Psoas muscle (tissue), 8 donors: ENCODE results near the gene PLCD3. TPM values are rescaled to one million over a fixed set of nuclear protein-coding genes. Genes with fewer than 3 reads are reported as not detected.
A peak's percentile ranks its signal among the peaks of the same experiment; 100 is the strongest.

Experiments used
- ATAC-seq, 4 donors: fragments of 200-7000 bp; cut with Tn5 transposase; one replicate each; pipeline ENCODE4 v1.9.1; 2020; ENCODE audit warnings: moderate library complexity in 3 of 4, mild to moderate bottlenecking in 2 of 4
- DNase-seq, 2 donors: peaks; one replicate each; pipeline ENCODE4 v3.0.0-alpha.2; 2020
- H3K27ac ChIP-seq: fragments of 200-600 bp; one replicate; pipeline ENCODE4 v1.8.0; 2022
- H3K27me3 ChIP-seq, 3 donors: fragments of 200-600 bp in 1 of 3; one replicate each; pipeline versions ENCODE4 v1.6.1 to v1.8.0; 2013 to 2022; ENCODE audit warnings: low read length in 2 of 3, mild to moderate bottlenecking in 2 of 3, moderate library complexity in 1 of 3; ENCODE audit not compliant: insufficient read depth in 3 of 3
- H3K36me3 ChIP-seq, 2 donors: fragments of 200-600 bp in 1 of 2; one replicate each; pipeline versions ENCODE4 v1.6.1 to v1.8.0; 2013 to 2022; ENCODE audit warnings: low read depth in 1 of 2, mild to moderate bottlenecking in 1 of 2, moderate library complexity in 1 of 2; ENCODE audit not compliant: insufficient read depth in 1 of 2
- H3K4me1 ChIP-seq: fragments of 200-600 bp; one replicate; pipeline ENCODE4 v1.8.0; 2022
- H3K4me3 ChIP-seq: fragments of 200-600 bp; one replicate; pipeline ENCODE4 v1.8.0; 2022; ENCODE audit warnings: mild to moderate bottlenecking
- H3K9me3 ChIP-seq: fragments of 200-600 bp; one replicate; pipeline ENCODE4 v1.8.0; 2022
- WGBS, 3 donors: extraction: QIAGEN DNeasy Blood & Tissue Kit; methylation state at CpG; one replicate each; pipeline versions ENCODE4 v1.1.6 to v1.1.7; 2013; 5-methylcytosine and 5-hydroxymethylcytosine counted together
- intact Hi-C, 2 donors: fragments of 100-400 bp; cut with DNase I; formaldehyde crosslinking; loops; one replicate each; pipeline versions ENCODE4 v1.11.0 to v1.14.2; 2022
- polyA plus RNA-seq, 3 donors: library from polyadenylated mRNA; stranded (reverse); fragments of 200-250 nt; gene quantifications; one replicate each; pipeline ENCODE4 v1.2.3, GENCODE V29; 2013
- total RNA-seq, 4 donors: library from RNA; stranded (reverse); fragmentation: NEBNext Ultra II Directional in 2 of 4; extraction: Animal tissue kit (Norgen Biotek cat#: 25700) in 2 of 4; gene quantifications; one replicate each; pipeline versions ENCODE4 v1.2.1 to v1.2.4, GENCODE V29; 2021 to 2023
- TF ChIP-seq, protein P1 (sequence below): fragments of 200-600 bp; IDR thresholded peaks from one replicate; pipeline ENCODE4 v1.8.0; 2022; ENCODE audit warnings: antibody characterized with exemption
- donor health status: healthy with polysubstance abuse.
- donor health status: DM: no; HTN: no; CAD: no; lungs with moderate emphysema.
- donor health status: Bipolar disorder and iron deficiency.
- donor health status: healthy.
- donor health status: DM: yes; HTN: yes; CAD: no.
- donor health status: DM: no; HTN: no; CAD: no.
- donor health status: DM: no; HTN: no; CAD: no.
- donor health status: DM: yes; HTN: yes; CAD: no.

The PLCD3 gene
- total and polyA plus RNA-seq, 7 donors = 57.0 to 217 (median 167) TPM

DNA sequence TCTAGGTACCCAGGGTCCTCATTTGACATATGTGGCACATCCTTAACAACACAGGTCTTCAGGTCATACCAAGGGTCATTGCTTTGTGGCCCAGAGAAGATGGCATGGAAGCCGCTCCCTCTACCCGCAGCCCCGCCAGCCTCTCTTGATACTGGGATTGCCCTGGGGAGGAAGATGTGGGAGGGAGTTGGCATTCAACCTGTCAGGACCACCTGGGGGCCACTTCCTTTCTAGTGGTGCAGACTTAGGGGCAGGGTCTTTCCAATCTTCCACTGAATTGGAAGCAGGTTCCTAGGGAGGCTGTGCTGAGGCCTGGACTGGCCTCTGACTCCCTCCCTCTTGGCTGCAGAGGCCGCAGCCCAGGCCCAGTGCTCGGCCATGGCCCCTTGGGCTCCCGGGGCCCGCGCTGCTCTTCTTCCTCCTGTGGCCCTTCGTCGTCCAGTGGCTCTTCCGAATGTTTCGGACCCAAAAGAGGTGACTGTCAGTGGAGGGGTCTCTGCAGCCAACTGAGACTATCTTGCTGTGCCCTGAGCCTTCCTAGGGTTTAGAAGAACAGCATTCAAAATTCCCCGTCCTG is 10.9 kb upstream of the PLCD3 start:
- peak overlapping the region; percentile 88 for H3K27ac ChIP-seq
- DNase-seq (peak in 1 of 2 donors; percentile 47), ATAC-seq (no peak)
- intact Hi-C loops = no loop called here
- TF ChIP-seq, protein P1, sequence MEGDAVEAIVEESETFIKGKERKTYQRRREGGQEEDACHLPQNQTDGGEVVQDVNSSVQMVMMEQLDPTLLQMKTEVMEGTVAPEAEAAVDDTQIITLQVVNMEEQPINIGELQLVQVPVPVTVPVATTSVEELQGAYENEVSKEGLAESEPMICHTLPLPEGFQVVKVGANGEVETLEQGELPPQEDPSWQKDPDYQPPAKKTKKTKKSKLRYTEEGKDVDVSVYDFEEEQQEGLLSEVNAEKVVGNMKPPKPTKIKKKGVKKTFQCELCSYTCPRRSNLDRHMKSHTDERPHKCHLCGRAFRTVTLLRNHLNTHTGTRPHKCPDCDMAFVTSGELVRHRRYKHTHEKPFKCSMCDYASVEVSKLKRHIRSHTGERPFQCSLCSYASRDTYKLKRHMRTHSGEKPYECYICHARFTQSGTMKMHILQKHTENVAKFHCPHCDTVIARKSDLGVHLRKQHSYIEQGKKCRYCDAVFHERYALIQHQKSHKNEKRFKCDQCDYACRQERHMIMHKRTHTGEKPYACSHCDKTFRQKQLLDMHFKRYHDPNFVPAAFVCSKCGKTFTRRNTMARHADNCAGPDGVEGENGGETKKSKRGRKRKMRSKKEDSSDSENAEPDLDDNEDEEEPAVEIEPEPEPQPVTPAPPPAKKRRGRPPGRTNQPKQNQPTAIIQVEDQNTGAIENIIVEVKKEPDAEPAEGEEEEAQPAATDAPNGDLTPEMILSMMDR = no peak
- 59 to 80% (median 66%) methylated on average over 13 of the region's 13 CpGs for WGBS, 3 donors
- peak overlapping the region; percentile 63 for H3K4me3 ChIP-seq
- H3K27me3 ChIP-seq = no peaks in the 10 kb centered on the region
- peaks cover 10% of the 10 kb centered on the region for H3K4me1 ChIP-seq
- H3K9me3 ChIP-seq = no peaks in the 10 kb centered on the region
- no peaks in the 10 kb centered on the region for H3K36me3 ChIP-seq

DNA sequence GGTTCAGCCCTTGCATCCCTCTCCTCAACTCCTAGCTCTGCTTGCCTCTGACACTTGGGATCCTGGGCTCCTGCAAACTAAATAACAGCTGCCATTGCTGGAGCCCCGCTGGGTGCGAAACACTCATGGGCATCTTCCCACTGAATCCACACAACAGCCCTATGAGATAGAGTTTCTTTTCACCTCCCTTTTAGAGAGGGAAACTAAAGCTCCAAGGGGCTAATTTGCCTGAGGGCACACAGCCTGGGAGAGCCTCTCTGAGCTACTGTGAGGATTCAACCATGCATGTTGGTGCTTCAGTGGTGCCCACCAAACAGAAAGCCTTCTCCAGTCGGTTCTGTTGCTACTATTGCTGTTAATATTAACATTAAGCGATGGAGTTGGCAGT is 7.2 kb upstream of the PLCD3 start:
- no peak overlapping the region for H3K27ac ChIP-seq
- TF ChIP-seq, protein P1 = no peak
- 68 to 73% (median 73%) methylated on average over 4 of the region's 4 CpGs for WGBS, 3 donors
- ATAC-seq (no peak), DNase-seq (no peak)
- H3K27me3 ChIP-seq = no peaks in the 10 kb centered on the region
- H3K4me3 ChIP-seq = no peak overlapping the region
- intact Hi-C loops = loop anchor here in 1 of 2 donors (10.0 kb wide), 1 partner anchor 365 kb away; no protein-coding TSS in a partner anchor
- H3K36me3 ChIP-seq = peaks cover 0 to 4% of the 10 kb centered on the region in 2 donors
- peaks cover 5% of the 10 kb centered on the region for H3K4me1 ChIP-seq
- H3K9me3 ChIP-seq = no peaks in the 10 kb centered on the region

DNA sequence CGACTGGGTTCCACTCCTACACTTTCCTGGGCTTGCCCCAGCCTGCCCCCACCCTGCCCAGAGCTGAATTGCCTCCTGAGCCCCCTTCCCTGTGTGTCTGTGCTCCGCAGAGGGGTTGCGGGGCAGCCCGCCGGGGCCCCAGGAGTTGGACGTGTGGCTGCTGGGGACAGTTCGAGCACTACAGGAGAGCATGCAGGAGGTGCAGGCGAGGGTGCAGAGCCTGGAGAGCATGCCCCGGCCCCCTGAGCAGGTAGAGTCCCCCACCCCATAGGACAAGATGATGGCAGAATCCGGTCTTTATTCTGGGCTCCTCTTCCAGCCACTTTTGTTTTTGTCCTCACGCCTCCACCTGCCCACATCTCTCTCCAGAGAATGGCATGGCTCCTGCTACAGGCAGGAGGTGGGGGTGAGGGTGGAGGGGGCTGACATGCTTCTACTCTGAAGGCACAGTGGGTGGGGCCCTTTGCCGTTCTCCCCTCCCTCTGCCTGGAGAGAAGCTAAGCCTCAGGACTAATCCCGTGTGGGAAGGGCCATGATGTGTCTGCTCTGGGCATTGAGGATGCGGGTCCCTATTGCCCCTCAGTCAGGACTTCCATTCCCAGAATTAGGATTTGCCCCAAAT is 6.7 kb upstream of the PLCD3 start:
- H3K27me3 ChIP-seq = no peaks in the 10 kb centered on the region
- TF ChIP-seq, protein P1 = no peak
- H3K27ac ChIP-seq = no peak overlapping the region
- no peak overlapping the region for H3K4me3 ChIP-seq
- DNase-seq (peak in 1 of 2 donors; percentile 36), ATAC-seq (no peak)
- WGBS, 3 donors = 79 to 92% (median 83%) methylated on average over 12 to 14 of the region's 14 CpGs
- H3K36me3 ChIP-seq = peaks cover 0 to 4% of the 10 kb centered on the region in 2 donors
- no peaks in the 10 kb centered on the region for H3K9me3 ChIP-seq
- H3K4me1 ChIP-seq = peaks cover 5% of the 10 kb centered on the region
- intact Hi-C loops = loop anchor here in 1 of 2 donors (10.0 kb wide), 1 partner anchor 364 kb away; no protein-coding TSS in a partner anchor

DNA sequence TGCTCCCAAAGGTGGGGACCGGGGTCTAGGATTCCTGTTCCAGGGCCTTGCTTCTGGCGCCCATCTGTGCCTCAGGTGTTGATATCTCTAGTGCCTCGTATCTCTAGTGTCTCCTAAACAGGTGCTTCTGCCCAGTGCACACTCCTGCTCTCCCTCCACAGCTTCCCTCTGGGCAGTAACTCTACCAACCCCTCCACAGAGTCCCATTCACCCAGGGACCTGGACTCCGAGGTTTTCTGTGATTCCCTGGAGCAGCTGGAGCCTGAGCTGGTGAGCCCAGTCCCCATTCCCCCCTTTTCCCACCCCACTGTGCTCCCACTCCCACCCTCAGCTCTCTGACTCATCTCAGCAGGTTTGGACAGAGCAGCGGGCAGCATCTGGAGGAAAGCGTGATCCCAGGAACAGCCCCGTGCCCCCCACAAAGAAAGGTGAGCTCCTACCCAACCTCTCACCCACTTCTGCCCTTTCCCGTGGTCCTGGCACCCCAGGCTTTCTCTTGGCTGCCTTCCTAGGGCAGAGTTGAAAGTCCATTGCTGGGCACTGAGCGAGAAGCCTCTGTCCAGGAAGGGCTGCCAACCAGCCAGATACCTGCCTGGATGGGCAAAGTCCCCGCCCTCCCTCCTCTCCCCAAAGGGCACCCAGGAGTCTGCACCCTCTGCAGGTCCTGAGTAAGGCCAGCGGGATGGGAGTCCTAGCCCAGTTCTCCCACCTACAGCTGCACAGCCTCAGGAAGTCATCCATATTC is 5.4 kb upstream of the PLCD3 start:
- Histone ChIP-seq H3K4me1 (no peaks in the 10 kb centered on the region), H3K9me3 (no peaks in the 10 kb centered on the region), H3K27ac (no peak overlapping the region), H3K4me3 (no peak overlapping the region), H3K27me3 (no peaks in the 10 kb centered on the region), H3K36me3 (peaks cover 0 to 4% of the 10 kb centered on the region in 2 donors)
- DNase-seq = peak in 1 of 2 donors; percentile 47
- TF ChIP-seq, protein P1 = no peak
- no peak for ATAC-seq
- intact Hi-C loops = loop anchor here in 1 of 2 donors (2.0 to 10.0 kb wide), 2 partner anchors 61 to 363 kb away; no protein-coding TSS in a partner anchor
- 82 to 84% (median 82%) methylated on average over 11 of the region's 11 CpGs for WGBS, 3 donors
